Neuronal stem cell (in vitro differentiated cells): ENCODE results near the gene SFXN5.

Experiments
- DNase-seq: peaks from one replicate; pipeline ENCODE4 v3.0.0-alpha.2; 2013; ENCODE audit warnings: low spot score
- H2AFZ ChIP-seq: one replicate; pipeline ENCODE4 v1.6.1; 2013; ENCODE audit warnings: mild to moderate bottlenecking, low read length, inconsistent platforms
- H2AK5ac ChIP-seq: 2 replicates; pipeline ENCODE4 v1.6.1; 2013; ENCODE audit warnings: low read depth, mild to moderate bottlenecking, inconsistent platforms, low read length, moderate library complexity, mixed read lengths
- H2BK120ac ChIP-seq: 2 replicates; pipeline ENCODE4 v1.6.1; 2013; ENCODE audit warnings: low read depth, mild to moderate bottlenecking, inconsistent platforms, low read length, moderate library complexity, mixed read lengths
- H2BK12ac ChIP-seq: one replicate; pipeline ENCODE4 v1.6.1; 2013; ENCODE audit warnings: low read length, inconsistent platforms
- H2BK15ac ChIP-seq: 2 replicates; pipeline ENCODE4 v1.6.1; 2013; ENCODE audit warnings: mild to moderate bottlenecking, low read length, inconsistent platforms, mixed read lengths
- H2BK5ac ChIP-seq: one replicate; pipeline ENCODE4 v1.6.1; 2013; ENCODE audit warnings: inconsistent platforms, mild to moderate bottlenecking, low read length, moderate library complexity
- H3K14ac ChIP-seq: one replicate; pipeline ENCODE4 v1.6.1; 2013; ENCODE audit warnings: low read length, inconsistent platforms
- H3K18ac ChIP-seq: 2 replicates; pipeline ENCODE4 v1.6.1; 2013; ENCODE audit warnings: low read length, inconsistent platforms
- H3K23ac ChIP-seq: 2 replicates; pipeline ENCODE4 v1.6.1; 2013; ENCODE audit warnings: low read depth, mild to moderate bottlenecking, mixed read lengths, low read length, inconsistent platforms; ENCODE audit not compliant: poor library complexity
- H3K27ac ChIP-seq: replicated peaks from 3 replicates; pipeline ENCODE4 v1.5.1; 2013; ENCODE audit warnings: low read length, inconsistent platforms
- H3K27me3 ChIP-seq, 3 experiments: 2 replicates each; pipeline ENCODE4 v1.6.1; 2013; ENCODE audit warnings: low read length in 3 of 3, mild to moderate bottlenecking in 2 of 3, inconsistent platforms in 1 of 3, low read depth in 1 of 3, mixed read lengths in 1 of 3, moderate library complexity in 1 of 3; ENCODE audit not compliant: control insufficient read depth in 3 of 3, insufficient read depth in 3 of 3
- H3K36me3 ChIP-seq, 2 donors: replicated peaks in 1 of 2; 2 replicates each; pipeline ENCODE4 v1.6.1; 2013; ENCODE audit warnings: low read length in 2 of 2; ENCODE audit not compliant: control insufficient read depth in 2 of 2, insufficient read depth in 2 of 2
- H3K4ac ChIP-seq: 2 replicates; pipeline ENCODE4 v1.6.1; 2013; ENCODE audit warnings: inconsistent platforms, mild to moderate bottlenecking, low read length, moderate library complexity
- H3K4me1 ChIP-seq, 2 donors: 1 replicate in 1 of 2; 2 replicates in 1 of 2; pipeline ENCODE4 v1.6.1; 2013; ENCODE audit warnings: low read length in 2 of 2, low read depth in 1 of 2; ENCODE audit not compliant: control insufficient read depth in 2 of 2, insufficient read depth in 1 of 2
- H3K4me2 ChIP-seq: one replicate; pipeline ENCODE4 v1.6.1; 2013; ENCODE audit warnings: mild to moderate bottlenecking, low read length, inconsistent platforms; ENCODE audit not compliant: insufficient read depth, poor library complexity, severe bottlenecking
- H3K4me3 ChIP-seq, 2 donors: 2 replicates each; pipeline ENCODE4 v1.5.1; 2013; ENCODE audit warnings: low read length in 2 of 2, mild to moderate bottlenecking in 2 of 2, inconsistent platforms in 1 of 2, moderate library complexity in 1 of 2
- H3K79me1 ChIP-seq: one replicate; pipeline ENCODE4 v1.6.1; 2013; ENCODE audit warnings: low read depth, mild to moderate bottlenecking, inconsistent platforms, low read length, moderate library complexity
- H3K9ac ChIP-seq: one replicate; pipeline ENCODE4 v1.6.1; 2013; ENCODE audit warnings: mild to moderate bottlenecking, low read depth, low read length, inconsistent platforms; ENCODE audit not compliant: poor library complexity
- H3K9me3 ChIP-seq, 2 donors: replicated peaks in 1 of 2; 2 replicates each; pipeline versions ENCODE3 to v1.6.1; 2013; ENCODE audit warnings: low read length in 2 of 2, mild to moderate bottlenecking in 2 of 2, inconsistent platforms in 1 of 2, low read depth in 1 of 2, mixed read lengths in 1 of 2, moderate library complexity in 1 of 2; ENCODE audit not compliant: control insufficient read depth in 2 of 2, insufficient read depth in 1 of 2
- H4K8ac ChIP-seq: one replicate; pipeline ENCODE4 v1.6.1; 2013; ENCODE audit warnings: low read depth, mild to moderate bottlenecking, inconsistent platforms, low read length, moderate library complexity
- H4K91ac ChIP-seq: one replicate; pipeline ENCODE4 v1.6.1; 2013; ENCODE audit warnings: low read length, low read depth, mild to moderate bottlenecking, inconsistent platforms; ENCODE audit not compliant: poor library complexity
- WGBS, 2 donors: extraction: QIAGEN DNeasy Blood & Tissue Kit; methylation state at CpG; one replicate each; pipeline ENCODE4 v1.1.7; 2013; ENCODE audit warnings: missing lambda C conversion rate in 2 of 2, mixed read lengths in 1 of 2; ENCODE audit not compliant: insufficient read length in 2 of 2, insufficient replicate concordance in 1 of 2; ENCODE audit errors: extremely low coverage in 2 of 2; 5-methylcytosine and 5-hydroxymethylcytosine counted together

SFXN5 gene

DNA sequence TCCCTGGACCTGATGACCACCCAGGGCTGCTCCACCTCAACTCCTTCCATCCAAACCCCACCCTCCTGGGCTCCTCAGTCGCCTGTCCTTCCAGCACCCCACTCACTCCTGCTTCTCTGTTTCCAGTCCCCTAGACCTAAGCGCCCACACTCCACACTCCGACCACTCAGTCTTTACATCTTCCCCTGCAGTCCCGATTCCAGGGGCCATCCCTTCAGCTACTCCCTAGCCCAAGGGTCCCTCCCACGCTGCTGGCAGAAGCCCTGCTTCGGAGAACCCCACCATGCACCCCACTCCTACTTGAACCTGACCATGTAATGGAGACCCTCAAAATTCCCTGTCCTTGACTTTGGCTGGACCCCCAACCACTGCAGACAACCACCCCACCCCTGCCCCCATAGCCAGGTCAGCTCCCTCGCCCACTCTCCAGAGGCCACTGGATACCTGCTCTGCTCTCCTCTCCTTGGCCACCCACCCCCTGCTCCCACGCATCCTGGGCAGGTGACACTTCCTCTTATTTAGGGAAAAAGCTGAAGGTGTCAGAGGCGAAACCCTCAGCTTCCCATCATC, 126.0 kb downstream of the SFXN5 start:
- Histone ChIP-seq H3K23ac (no peak overlapping the region), H3K14ac (no peak overlapping the region), H3K9ac (peak overlapping the region; percentile 34), H3K79me1 (no peaks in the 10 kb centered on the region), H3K36me3 (no peaks in the 10 kb centered on the region), H3K4ac (no peak overlapping the region), H4K91ac (no peak overlapping the region), H2AFZ (no peak overlapping the region), H2BK12ac (peak overlapping the region; percentile 66), H2BK5ac (no peak overlapping the region), H2BK15ac (no peak overlapping the region), H3K18ac (peak overlapping the region; percentile 3), H3K4me1 (peaks cover 0 to 8% of the 10 kb centered on the region in 2 donors), H3K4me2 (no peak overlapping the region), H2BK120ac (no peak overlapping the region), H3K27ac (no peak overlapping the region), H3K4me3 (no peak overlapping the region), H2AK5ac (peak overlapping the region; percentile 53), H3K9me3 (no peaks in the 10 kb centered on the region), H4K8ac (no peak overlapping the region), H3K27me3 (no peaks in the 10 kb centered on the region)
- no CpG with 5 or more reads among the region's 9 CpGs for WGBS, 2 donors
- no peak for DNase-seq

DNA sequence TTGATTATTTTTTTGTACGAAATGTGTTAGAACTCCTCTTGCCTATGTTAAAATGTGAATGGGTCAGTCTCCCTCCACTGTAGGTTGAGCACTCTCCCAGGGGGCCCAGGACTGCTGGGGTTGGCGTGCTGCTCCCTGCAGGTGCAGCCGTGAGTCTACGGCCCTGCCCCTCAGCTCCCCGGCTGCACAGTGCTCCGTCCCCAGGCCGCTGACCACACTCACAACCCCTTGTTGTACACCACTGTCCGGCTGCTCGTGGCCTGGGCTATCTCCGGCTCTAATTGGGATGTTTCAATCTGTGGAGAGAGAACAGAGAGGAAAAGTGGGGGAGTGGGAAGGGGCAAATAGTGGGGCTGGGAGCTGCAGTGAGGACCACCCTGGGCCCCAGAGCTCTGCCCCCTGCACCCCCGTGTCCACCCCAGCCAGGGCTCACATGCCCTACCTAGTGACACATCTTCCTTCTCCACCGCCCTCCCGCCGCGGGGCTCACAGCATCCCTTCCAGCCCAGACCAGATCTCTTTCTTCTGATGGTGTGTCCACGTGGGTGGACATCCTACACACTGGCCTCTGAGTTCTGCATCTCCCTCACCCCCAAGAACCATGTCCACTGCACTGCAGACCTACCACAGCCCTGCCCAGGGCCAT, 126.6 kb downstream of the SFXN5 start:
- H3K27me3 ChIP-seq = no peaks in the 10 kb centered on the region
- peak overlapping the region; percentile 12 for H3K9ac ChIP-seq
- peak overlapping the region; percentile 73 for H3K18ac ChIP-seq
- no peaks in the 10 kb centered on the region for H3K9me3 ChIP-seq
- no peaks in the 10 kb centered on the region for H3K79me1 ChIP-seq
- no peak overlapping the region for H3K4me3 ChIP-seq
- no peaks in the 10 kb centered on the region for H3K36me3 ChIP-seq
- no peak overlapping the region for H2BK5ac ChIP-seq
- H2BK15ac ChIP-seq = no peak overlapping the region
- no peak overlapping the region for H2AFZ ChIP-seq
- no peak overlapping the region for H4K91ac ChIP-seq
- WGBS, 2 donors = no CpG with 5 or more reads among the region's 16 CpGs
- H3K23ac ChIP-seq = no peak overlapping the region
- no peak overlapping the region for H2BK120ac ChIP-seq
- H3K4ac ChIP-seq = no peak overlapping the region
- no peak overlapping the region for H4K8ac ChIP-seq
- H3K4me1 ChIP-seq = peaks cover 0 to 11% of the 10 kb centered on the region in 2 donors
- H3K4me2 ChIP-seq = no peak overlapping the region
- peak overlapping the region; percentile 53 for H2AK5ac ChIP-seq
- peak overlapping the region; percentile 32 for H3K14ac ChIP-seq
- peak overlapping the region; percentile 66 for H2BK12ac ChIP-seq
- DNase-seq = no peak
- no peak overlapping the region for H3K27ac ChIP-seq

DNA sequence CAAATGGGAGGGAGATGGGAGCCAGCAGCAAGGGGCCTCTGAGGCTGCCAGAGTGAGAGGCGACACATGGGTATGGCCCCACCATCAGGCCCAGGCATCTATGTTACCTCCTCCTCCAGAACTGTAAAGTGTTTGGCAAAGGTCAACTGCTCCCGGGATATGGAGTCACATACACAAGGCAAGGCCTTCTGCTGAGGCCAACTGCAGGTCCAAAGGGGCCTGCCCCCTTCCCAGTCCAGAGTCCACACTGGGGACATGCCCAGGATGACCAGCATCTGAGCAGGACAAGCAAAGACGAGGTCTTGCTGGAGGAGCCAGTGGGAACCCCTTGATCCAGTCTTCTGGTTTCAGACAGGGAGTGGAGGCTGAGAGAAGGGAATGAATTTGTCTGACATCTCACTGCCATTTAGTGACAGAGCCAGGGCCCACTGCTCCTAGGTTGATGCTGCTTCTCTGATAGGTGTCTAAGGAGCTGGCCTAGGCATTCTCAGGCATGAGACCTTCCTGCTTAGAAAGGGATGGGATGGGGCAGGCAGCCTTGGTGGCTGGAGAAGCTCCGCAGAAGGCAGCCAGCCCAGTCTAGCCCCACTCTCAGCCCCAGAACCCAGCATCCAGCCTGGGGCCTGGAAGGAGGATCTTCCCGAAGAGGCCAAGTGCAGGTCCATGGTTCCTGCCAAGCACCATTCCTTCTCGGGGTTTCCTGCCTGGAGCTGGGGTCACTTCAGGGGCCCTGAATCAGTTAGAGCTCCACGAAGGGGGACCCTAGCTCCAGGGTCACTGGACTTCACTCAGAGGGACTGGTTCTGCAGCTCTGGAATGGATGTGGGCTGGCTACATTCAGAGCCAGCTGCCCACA, 127.7 kb downstream of the SFXN5 start:
- Histone ChIP-seq H3K9me3 (no peaks in the 10 kb centered on the region), H3K14ac (no peak overlapping the region), H3K4me2 (no peak overlapping the region), H2BK15ac (no peak overlapping the region), H2AFZ (no peak overlapping the region), H3K27ac (no peak overlapping the region), H2BK12ac (no peak overlapping the region), H2AK5ac (no peak overlapping the region), H3K4me3 (no peak overlapping the region), H4K8ac (no peak overlapping the region), H3K23ac (no peak overlapping the region), H3K4me1 (peaks cover 0 to 11% of the 10 kb centered on the region in 2 donors), H3K27me3 (no peaks in the 10 kb centered on the region), H3K4ac (no peak overlapping the region), H3K36me3 (no peaks in the 10 kb centered on the region), H4K91ac (no peak overlapping the region), H3K18ac (peak overlapping the region; percentile 63), H3K9ac (no peak overlapping the region), H3K79me1 (no peaks in the 10 kb centered on the region), H2BK120ac (no peak overlapping the region), H2BK5ac (no peak overlapping the region)
- no CpG with 5 or more reads among the region's 7 CpGs for WGBS, 2 donors
- DNase-seq = no peak

DNA sequence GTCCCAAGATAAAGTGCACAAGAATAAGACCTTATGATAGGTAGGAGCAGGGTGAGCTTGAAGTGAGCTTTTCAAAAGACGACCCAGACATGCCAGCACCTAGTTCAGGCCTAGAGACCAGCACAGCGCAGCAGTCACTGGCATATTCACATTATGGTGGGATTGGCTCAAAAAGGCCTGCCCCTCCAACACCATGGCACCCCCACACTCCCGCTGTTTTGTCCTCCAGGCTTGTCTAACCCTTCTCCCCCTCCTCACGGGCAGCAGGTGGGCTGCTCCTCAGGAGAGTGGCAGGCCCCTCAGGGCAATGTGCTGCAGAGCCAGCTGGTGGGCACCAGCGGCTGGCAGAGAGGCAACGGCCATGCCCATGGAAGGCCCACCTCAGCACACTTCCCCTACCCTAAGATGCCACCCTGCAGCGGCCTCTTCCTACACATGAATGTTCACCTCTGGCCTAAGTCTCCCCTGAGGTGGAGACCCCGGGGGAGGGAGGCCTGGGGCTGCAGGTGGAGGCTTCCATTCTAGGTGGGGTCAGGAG, 128.6 kb downstream of the SFXN5 start:
- Histone ChIP-seq H2AK5ac (peak overlapping the region; percentile 64), H3K27ac (no peak overlapping the region), H4K91ac (no peak overlapping the region), H2AFZ (no peak overlapping the region), H4K8ac (no peak overlapping the region), H3K79me1 (no peaks in the 10 kb centered on the region), H2BK120ac (no peak overlapping the region), H3K27me3 (peaks cover 0 to 1% (median 0%) of the 10 kb centered on the region in 3 experiments), H3K4me1 (peaks cover 0 to 11% of the 10 kb centered on the region in 2 donors), H3K18ac (peak overlapping the region; percentile 45), H2BK5ac (no peak overlapping the region), H3K4me3 (no peak overlapping the region), H2BK15ac (no peak overlapping the region), H3K36me3 (no peaks in the 10 kb centered on the region), H3K14ac (no peak overlapping the region), H3K4ac (no peak overlapping the region), H2BK12ac (peak overlapping the region; percentile 36), H3K9ac (no peak overlapping the region), H3K9me3 (no peaks in the 10 kb centered on the region), H3K4me2 (no peak overlapping the region), H3K23ac (no peak overlapping the region)
- no peak for DNase-seq
- WGBS, 2 donors = no CpG with 5 or more reads among the region's 8 CpGs
